ENCODE results near the gene DHCR7. TPM values are rescaled to one million over a fixed set of nuclear protein-coding genes. Genes with fewer than 3 reads are reported as not detected.

Gene DHCR7
- total RNA-seq, 6 experiments from 2014 or later: 44.6 to 55.9 (median 48.9) TPM

- DNase-seq: no peak
- peaks cover 20% of the 10 kb centered on the region for H3K4me1 Mint-ChIP-seq (ENCODE audit: low read depth)
- peaks cover 58% of the 10 kb centered on the region for H3K36me3 Mint-ChIP-seq (ENCODE audit: low read depth)
- no peak for TF ChIP-seq CTCF (IDR thresholded peaks at IDR 0.05)
- no peaks in the 10 kb centered on the region for H3K9me3 Mint-ChIP-seq
- no peak overlapping the region for H3K4me3 Mint-ChIP-seq
- H3K27me3 Mint-ChIP-seq (ENCODE audit: insufficient read depth): no peaks in the 10 kb centered on the region; the same call in none of the 2 replicates
- H3K27ac Mint-ChIP-seq: no peak overlapping the region
Measured at GRCh38 chr11:71486320-71486719, 38.1 kb upstream of the DHCR7 start.

- no peak for TF ChIP-seq CTCF (IDR thresholded peaks at IDR 0.05)
- no peak for DNase-seq
- H3K36me3 Mint-ChIP-seq (ENCODE audit: low read depth): peaks cover 56% of the 10 kb centered on the region
- H3K9me3 Mint-ChIP-seq: no peaks in the 10 kb centered on the region
- H3K4me3 Mint-ChIP-seq: no peak overlapping the region
- no peaks in the 10 kb centered on the region; the same call in none of the 2 replicates for H3K27me3 Mint-ChIP-seq (ENCODE audit: insufficient read depth)
- H3K27ac Mint-ChIP-seq: no peak overlapping the region
- peaks cover 20% of the 10 kb centered on the region for H3K4me1 Mint-ChIP-seq (ENCODE audit: low read depth)
Measured at GRCh38 chr11:71485466-71485865, 37.3 kb upstream of the DHCR7 start.

- H3K4me1 Mint-ChIP-seq (ENCODE audit: low read depth): peaks cover 20% of the 10 kb centered on the region
- no peaks in the 10 kb centered on the region for H3K9me3 Mint-ChIP-seq
- no peak overlapping the region for H3K4me3 Mint-ChIP-seq
- no peak for TF ChIP-seq CTCF (IDR thresholded peaks at IDR 0.05)
- no peak for DNase-seq
- peaks cover 56% of the 10 kb centered on the region for H3K36me3 Mint-ChIP-seq (ENCODE audit: low read depth)
- H3K27me3 Mint-ChIP-seq (ENCODE audit: insufficient read depth): no peaks in the 10 kb centered on the region; the same call in none of the 2 replicates
- H3K27ac Mint-ChIP-seq: no peak overlapping the region
Measured at GRCh38 chr11:71485063-71485399, 36.8 kb upstream of the DHCR7 start.

- Mint-ChIP-seq H3K4me3 (no peak overlapping the region), H3K27ac (no peak overlapping the region), H3K27me3 (ENCODE audit: insufficient read depth) (peaks cover under 1% of the 10 kb centered on the region), H3K36me3 (ENCODE audit: low read depth) (peaks cover 56% of the 10 kb centered on the region), H3K9me3 (no peaks in the 10 kb centered on the region), H3K4me1 (ENCODE audit: low read depth) (peaks cover 19% of the 10 kb centered on the region)
- DNase-seq: no peak
- TF ChIP-seq CTCF (IDR thresholded peaks at IDR 0.05): no peak
Measured at GRCh38 chr11:71484248-71485062, 36.3 kb upstream of the DHCR7 start.

- Mint-ChIP-seq H3K4me1 (ENCODE audit: low read depth) (peaks cover 11% of the 10 kb centered on the region), H3K4me3 (no peak overlapping the region), H3K27ac (no peak overlapping the region), H3K36me3 (ENCODE audit: low read depth) (peaks cover 54% of the 10 kb centered on the region), H3K27me3 (ENCODE audit: insufficient read depth) (peaks cover 1% of the 10 kb centered on the region), H3K9me3 (no peaks in the 10 kb centered on the region)
- no peak for DNase-seq
- TF ChIP-seq CTCF (IDR thresholded peaks at IDR 0.05): no peak
Measured at GRCh38 chr11:71483692-71484091, 35.5 kb upstream of the DHCR7 start.
